ENCODE data around the gene PCDHGA1. TPM values are rescaled to one million over a fixed set of nuclear protein-coding genes. Genes with fewer than 3 reads are reported as not detected.
A peak's percentile ranks its signal among the peaks of the same experiment; 100 is the strongest.

Gene PCDHGA1
- total and polyA plus RNA-seq, 4 donors = 0.05 to 0.08 (median 0.05) TPM; not detected in 1

DNA sequence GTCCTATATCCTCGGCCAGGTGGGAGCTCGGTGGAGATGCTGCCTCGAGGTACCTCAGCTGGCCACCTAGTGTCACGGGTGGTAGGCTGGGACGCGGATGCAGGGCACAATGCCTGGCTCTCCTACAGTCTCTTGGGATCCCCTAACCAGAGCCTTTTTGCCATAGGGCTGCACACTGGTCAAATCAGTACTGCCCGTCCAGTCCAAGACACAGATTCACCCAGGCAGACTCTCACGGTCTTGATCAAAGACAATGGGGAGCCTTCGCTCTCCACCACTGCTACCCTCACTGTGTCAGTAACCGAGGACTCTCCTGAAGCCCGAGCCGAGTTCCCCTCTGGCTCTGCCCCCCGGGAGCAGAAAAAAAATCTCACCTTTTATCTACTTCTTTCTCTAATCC lies 147.5 kb downstream of the PCDHGA1 start:
- Histone ChIP-seq H3K9ac (ENCODE audit: low read depth in 1 of 2, low read length in 2 of 2) (no peak overlapping the region), H3K27me3 (ENCODE audit: control insufficient read depth in 4 of 4, insufficient read depth in 4 of 4, low read length in 3 of 4) (no peaks in the 10 kb centered on the region), H3K36me3 (ENCODE audit: control insufficient read depth in 4 of 4, insufficient read depth in 3 of 4, low read depth in 1 of 4, low read length in 3 of 4) (no peaks in the 10 kb centered on the region), H3K4me3 (ENCODE audit: low read depth in 1 of 3, low read length in 3 of 3) (peak overlapping the region in 1 of 3 donors; percentile 12), H3K9me3 (ENCODE audit: control insufficient read depth in 4 of 4, low read length in 3 of 4) (no peaks in the 10 kb centered on the region), H3K27ac (ENCODE audit: low read depth in 1 of 2, low read length in 2 of 2) (no peak overlapping the region), H3K4me1 (ENCODE audit: control insufficient read depth in 4 of 4, insufficient read depth in 4 of 4, low read length in 3 of 4) (peaks cover 0 to 31% (median 14%) of the 10 kb centered on the region in 4 donors)
- TF ChIP-seq NR2F2 (IDR thresholded peaks at IDR 0.05) = no peak
- TF ChIP-seq JUND (IDR thresholded peaks at IDR 0.05) = no peak
- no peak for TF ChIP-seq SP1 (IDR thresholded peaks at IDR 0.05)
- no peak for TF ChIP-seq FOXA2 (IDR thresholded peaks at IDR 0.05)
- TF ChIP-seq RAD21 (IDR thresholded peaks at IDR 0.05) = no peak
- WGBS = 46% methylated on average over 13 of the region's 13 CpGs
- DNase-seq (ENCODE audit: low spot score) = no peak

DNA sequence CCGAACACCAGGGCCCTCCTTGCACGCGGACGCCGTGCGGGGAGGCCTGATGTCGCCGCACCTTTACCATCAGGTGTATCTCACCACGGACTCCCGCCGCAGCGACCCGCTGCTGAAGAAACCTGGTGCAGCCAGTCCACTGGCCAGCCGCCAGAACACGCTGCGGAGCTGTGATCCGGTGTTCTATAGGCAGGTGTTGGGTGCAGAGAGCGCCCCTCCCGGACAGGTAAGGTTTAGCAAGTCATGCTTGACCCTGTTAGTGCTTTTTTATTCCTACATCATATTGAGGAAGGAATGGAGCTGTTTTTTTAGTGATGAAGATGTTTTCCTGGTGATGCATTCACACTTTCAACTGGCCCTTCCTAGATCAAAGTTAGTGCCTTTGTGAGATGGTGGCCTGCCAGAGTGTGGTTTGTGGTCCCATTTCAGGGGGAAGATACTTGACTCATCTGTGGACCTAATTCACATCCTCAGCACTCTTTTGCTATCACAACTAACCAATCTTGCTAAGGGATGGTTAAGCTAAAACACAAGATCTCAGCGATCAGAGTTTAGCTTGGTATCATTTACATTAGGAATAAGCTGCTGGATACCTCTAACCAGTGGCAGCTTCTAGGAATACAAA lies 148.1 kb downstream of the PCDHGA1 start:
- H3K9me3 ChIP-seq (ENCODE audit: control insufficient read depth in 4 of 4, low read length in 3 of 4) = no peaks in the 10 kb centered on the region
- no peak for DNase-seq (ENCODE audit: low spot score)
- peak overlapping the region in 1 of 3 donors; percentile 12 for H3K4me3 ChIP-seq (ENCODE audit: low read depth in 1 of 3, low read length in 3 of 3)
- H3K27ac ChIP-seq (ENCODE audit: low read depth in 1 of 2, low read length in 2 of 2) = no peak overlapping the region
- TF ChIP-seq FOXA2 (IDR thresholded peaks at IDR 0.05) = no peak
- 27% methylated on average over 20 of the region's 20 CpGs for WGBS
- peaks cover 0 to 1% (median 0%) of the 10 kb centered on the region in 4 donors for H3K27me3 ChIP-seq (ENCODE audit: control insufficient read depth in 4 of 4, insufficient read depth in 4 of 4, low read length in 3 of 4)
- H3K36me3 ChIP-seq (ENCODE audit: control insufficient read depth in 4 of 4, insufficient read depth in 3 of 4, low read depth in 1 of 4, low read length in 3 of 4) = peaks cover 0 to 1% (median 0%) of the 10 kb centered on the region in 4 donors
- H3K9ac ChIP-seq (ENCODE audit: low read depth in 1 of 2, low read length in 2 of 2) = no peak overlapping the region
- peaks cover 0 to 31% (median 14%) of the 10 kb centered on the region in 4 donors for H3K4me1 ChIP-seq (ENCODE audit: control insufficient read depth in 4 of 4, insufficient read depth in 4 of 4, low read length in 3 of 4)

DNA sequence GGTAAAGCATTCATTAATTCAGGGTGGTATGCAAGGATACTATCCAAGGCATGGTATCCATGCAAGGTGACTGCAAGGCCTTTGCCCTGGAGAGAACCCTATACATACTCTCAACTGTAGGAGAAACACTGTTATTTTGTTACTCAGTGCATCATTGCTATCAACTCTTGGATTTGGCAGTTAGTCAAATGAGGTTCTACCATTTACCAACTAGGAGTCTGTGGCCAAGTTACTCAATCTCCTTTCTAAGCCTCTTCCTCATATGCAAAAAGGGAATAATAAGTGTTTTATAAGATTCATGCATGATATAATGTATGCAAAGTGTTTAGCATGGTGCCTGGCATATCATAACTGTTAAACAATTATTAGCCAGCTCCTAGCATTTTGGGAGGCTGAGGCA lies 149.5 kb downstream of the PCDHGA1 start:
- Histone ChIP-seq H3K9me3 (ENCODE audit: control insufficient read depth in 4 of 4, low read length in 3 of 4) (no peaks in the 10 kb centered on the region), H3K36me3 (ENCODE audit: control insufficient read depth in 4 of 4, insufficient read depth in 3 of 4, low read depth in 1 of 4, low read length in 3 of 4) (peaks cover 0 to 2% (median 0%) of the 10 kb centered on the region in 4 donors), H3K27ac (ENCODE audit: low read depth in 1 of 2, low read length in 2 of 2) (no peak overlapping the region), H3K4me3 (ENCODE audit: low read depth in 1 of 3, low read length in 3 of 3) (no peak overlapping the region), H3K9ac (ENCODE audit: low read depth in 1 of 2, low read length in 2 of 2) (no peak overlapping the region), H3K27me3 (ENCODE audit: control insufficient read depth in 4 of 4, insufficient read depth in 4 of 4, low read length in 3 of 4) (peaks cover 0 to 2% (median 0%) of the 10 kb centered on the region in 4 donors), H3K4me1 (ENCODE audit: control insufficient read depth in 4 of 4, insufficient read depth in 4 of 4, low read length in 3 of 4) (peaks cover 0 to 31% (median 14%) of the 10 kb centered on the region in 4 donors)
- no peak for DNase-seq (ENCODE audit: low spot score)
- TF ChIP-seq NR2F2 (IDR thresholded peaks at IDR 0.05) (no peak), RAD21 (IDR thresholded peaks at IDR 0.05) (no peak), FOXA1 (IDR thresholded peaks at IDR 0.05) (no peak), FOXA2 (IDR thresholded peaks at IDR 0.05) (no peak), SP1 (IDR thresholded peaks at IDR 0.05) (no peak), HNF4G (IDR thresholded peaks at IDR 0.05) (no peak), TAF1 (conservative IDR thresholded peaks at IDR 0.05) (no peak), EGR1 (IDR thresholded peaks at IDR 0.05; ENCODE audit: low read depth in 2 of 2) (no peak), YY1 (IDR thresholded peaks at IDR 0.05) (no peak), JUND (IDR thresholded peaks at IDR 0.05) (no peak), RXRA (IDR thresholded peaks at IDR 0.05) (no peak), HNF4A (conservative IDR thresholded peaks at IDR 0.05) (no peak), GABPA (IDR thresholded peaks at IDR 0.05 in 1 of 2, conservative IDR thresholded peaks at IDR 0.05 in 1 of 2) (no peak)
- TF ChIP-seq, protein P1, sequence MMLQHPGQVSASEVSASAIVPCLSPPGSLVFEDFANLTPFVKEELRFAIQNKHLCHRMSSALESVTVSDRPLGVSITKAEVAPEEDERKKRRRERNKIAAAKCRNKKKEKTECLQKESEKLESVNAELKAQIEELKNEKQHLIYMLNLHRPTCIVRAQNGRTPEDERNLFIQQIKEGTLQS (IDR thresholded peaks at IDR 0.05) = no peak
- TF ChIP-seq, protein P2, sequence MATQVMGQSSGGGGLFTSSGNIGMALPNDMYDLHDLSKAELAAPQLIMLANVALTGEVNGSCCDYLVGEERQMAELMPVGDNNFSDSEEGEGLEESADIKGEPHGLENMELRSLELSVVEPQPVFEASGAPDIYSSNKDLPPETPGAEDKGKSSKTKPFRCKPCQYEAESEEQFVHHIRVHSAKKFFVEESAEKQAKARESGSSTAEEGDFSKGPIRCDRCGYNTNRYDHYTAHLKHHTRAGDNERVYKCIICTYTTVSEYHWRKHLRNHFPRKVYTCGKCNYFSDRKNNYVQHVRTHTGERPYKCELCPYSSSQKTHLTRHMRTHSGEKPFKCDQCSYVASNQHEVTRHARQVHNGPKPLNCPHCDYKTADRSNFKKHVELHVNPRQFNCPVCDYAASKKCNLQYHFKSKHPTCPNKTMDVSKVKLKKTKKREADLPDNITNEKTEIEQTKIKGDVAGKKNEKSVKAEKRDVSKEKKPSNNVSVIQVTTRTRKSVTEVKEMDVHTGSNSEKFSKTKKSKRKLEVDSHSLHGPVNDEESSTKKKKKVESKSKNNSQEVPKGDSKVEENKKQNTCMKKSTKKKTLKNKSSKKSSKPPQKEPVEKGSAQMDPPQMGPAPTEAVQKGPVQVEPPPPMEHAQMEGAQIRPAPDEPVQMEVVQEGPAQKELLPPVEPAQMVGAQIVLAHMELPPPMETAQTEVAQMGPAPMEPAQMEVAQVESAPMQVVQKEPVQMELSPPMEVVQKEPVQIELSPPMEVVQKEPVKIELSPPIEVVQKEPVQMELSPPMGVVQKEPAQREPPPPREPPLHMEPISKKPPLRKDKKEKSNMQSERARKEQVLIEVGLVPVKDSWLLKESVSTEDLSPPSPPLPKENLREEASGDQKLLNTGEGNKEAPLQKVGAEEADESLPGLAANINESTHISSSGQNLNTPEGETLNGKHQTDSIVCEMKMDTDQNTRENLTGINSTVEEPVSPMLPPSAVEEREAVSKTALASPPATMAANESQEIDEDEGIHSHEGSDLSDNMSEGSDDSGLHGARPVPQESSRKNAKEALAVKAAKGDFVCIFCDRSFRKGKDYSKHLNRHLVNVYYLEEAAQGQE (IDR thresholded peaks at IDR 0.05) = no peak
- TF ChIP-seq, protein P3, sequence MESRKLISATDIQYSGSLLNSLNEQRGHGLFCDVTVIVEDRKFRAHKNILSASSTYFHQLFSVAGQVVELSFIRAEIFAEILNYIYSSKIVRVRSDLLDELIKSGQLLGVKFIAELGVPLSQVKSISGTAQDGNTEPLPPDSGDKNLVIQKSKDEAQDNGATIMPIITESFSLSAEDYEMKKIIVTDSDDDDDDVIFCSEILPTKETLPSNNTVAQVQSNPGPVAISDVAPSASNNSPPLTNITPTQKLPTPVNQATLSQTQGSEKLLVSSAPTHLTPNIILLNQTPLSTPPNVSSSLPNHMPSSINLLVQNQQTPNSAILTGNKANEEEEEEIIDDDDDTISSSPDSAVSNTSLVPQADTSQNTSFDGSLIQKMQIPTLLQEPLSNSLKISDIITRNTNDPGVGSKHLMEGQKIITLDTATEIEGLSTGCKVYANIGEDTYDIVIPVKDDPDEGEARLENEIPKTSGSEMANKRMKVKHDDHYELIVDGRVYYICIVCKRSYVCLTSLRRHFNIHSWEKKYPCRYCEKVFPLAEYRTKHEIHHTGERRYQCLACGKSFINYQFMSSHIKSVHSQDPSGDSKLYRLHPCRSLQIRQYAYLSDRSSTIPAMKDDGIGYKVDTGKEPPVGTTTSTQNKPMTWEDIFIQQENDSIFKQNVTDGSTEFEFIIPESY (IDR thresholded peaks at IDR 0.05) = no peak
- TF ChIP-seq, protein P4, sequence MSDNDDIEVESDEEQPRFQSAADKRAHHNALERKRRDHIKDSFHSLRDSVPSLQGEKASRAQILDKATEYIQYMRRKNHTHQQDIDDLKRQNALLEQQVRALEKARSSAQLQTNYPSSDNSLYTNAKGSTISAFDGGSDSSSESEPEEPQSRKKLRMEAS (IDR thresholded peaks at IDR 0.05) = no peak
- TF ChIP-seq, protein P5, sequence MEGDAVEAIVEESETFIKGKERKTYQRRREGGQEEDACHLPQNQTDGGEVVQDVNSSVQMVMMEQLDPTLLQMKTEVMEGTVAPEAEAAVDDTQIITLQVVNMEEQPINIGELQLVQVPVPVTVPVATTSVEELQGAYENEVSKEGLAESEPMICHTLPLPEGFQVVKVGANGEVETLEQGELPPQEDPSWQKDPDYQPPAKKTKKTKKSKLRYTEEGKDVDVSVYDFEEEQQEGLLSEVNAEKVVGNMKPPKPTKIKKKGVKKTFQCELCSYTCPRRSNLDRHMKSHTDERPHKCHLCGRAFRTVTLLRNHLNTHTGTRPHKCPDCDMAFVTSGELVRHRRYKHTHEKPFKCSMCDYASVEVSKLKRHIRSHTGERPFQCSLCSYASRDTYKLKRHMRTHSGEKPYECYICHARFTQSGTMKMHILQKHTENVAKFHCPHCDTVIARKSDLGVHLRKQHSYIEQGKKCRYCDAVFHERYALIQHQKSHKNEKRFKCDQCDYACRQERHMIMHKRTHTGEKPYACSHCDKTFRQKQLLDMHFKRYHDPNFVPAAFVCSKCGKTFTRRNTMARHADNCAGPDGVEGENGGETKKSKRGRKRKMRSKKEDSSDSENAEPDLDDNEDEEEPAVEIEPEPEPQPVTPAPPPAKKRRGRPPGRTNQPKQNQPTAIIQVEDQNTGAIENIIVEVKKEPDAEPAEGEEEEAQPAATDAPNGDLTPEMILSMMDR (IDR thresholded peaks at IDR 0.05; ENCODE audit: low read depth, low read length, missing input control) = no peak

Measured in liver (tissue), 9 donors.